H9 (cell line): Measurements from ENCODE around the gene KIAA0753. TPM values are rescaled to one million over a fixed set of nuclear protein-coding genes. Genes with fewer than 3 reads are reported as not detected.
A peak's percentile ranks its signal among the peaks of the same experiment; 100 is the strongest.

ENCODE experiments used
- DNase-seq: peaks from one replicate; pipeline ENCODE4 v3.0.0-alpha.2; 2017
- H2AFZ ChIP-seq: one replicate; pipeline ENCODE4 v1.6.1; 2013; ENCODE audit warnings: mild to moderate bottlenecking, low read length, control low read depth, moderate library complexity
- H2AK5ac ChIP-seq: 2 replicates; pipeline ENCODE4 v1.6.1; 2013; ENCODE audit warnings: low read length, control low read depth, mixed read lengths; ENCODE audit not compliant: insufficient read length
- H2BK120ac ChIP-seq: one replicate; pipeline ENCODE4 v1.6.1; 2013; ENCODE audit warnings: low read depth, mild to moderate bottlenecking, low read length, control low read depth, inconsistent platforms; ENCODE audit not compliant: poor library complexity, severe bottlenecking
- H2BK12ac ChIP-seq: 2 replicates; pipeline ENCODE4 v1.6.1; 2013; ENCODE audit warnings: low read length, control low read depth, mixed read lengths, low read depth; ENCODE audit not compliant: insufficient read length
- H2BK15ac ChIP-seq: 2 replicates; pipeline ENCODE4 v1.6.1; 2013; ENCODE audit warnings: low read depth, low read length, control low read depth
- H2BK20ac ChIP-seq: one replicate; pipeline ENCODE4 v1.6.1; 2013; ENCODE audit warnings: low read depth, mild to moderate bottlenecking, low read length, control low read depth, inconsistent platforms; ENCODE audit not compliant: poor library complexity, severe bottlenecking
- H2BK5ac ChIP-seq: 2 replicates; pipeline ENCODE4 v1.6.1; 2013; ENCODE audit warnings: low read length, control low read depth, mixed read lengths; ENCODE audit not compliant: insufficient read length
- H3K14ac ChIP-seq: 2 replicates; pipeline ENCODE4 v1.6.1; 2013; ENCODE audit warnings: low read length, control low read depth; ENCODE audit not compliant: insufficient read depth
- H3K18ac ChIP-seq: 2 replicates; pipeline ENCODE4 v1.6.1; 2013; ENCODE audit warnings: low read depth, mild to moderate bottlenecking, mixed read lengths, low read length, control low read depth; ENCODE audit not compliant: insufficient read length
- H3K23ac ChIP-seq: 2 replicates; pipeline ENCODE4 v1.6.1; 2013; ENCODE audit warnings: low read length, control low read depth, mixed read lengths, low read depth; ENCODE audit not compliant: insufficient read length
- H3K23me2 ChIP-seq: 2 replicates; pipeline ENCODE4 v1.6.1; 2013; ENCODE audit warnings: low read depth, mild to moderate bottlenecking, mixed read lengths, low read length, control low read depth; ENCODE audit not compliant: insufficient read length, poor library complexity, severe bottlenecking
- H3K27ac ChIP-seq: 2 replicates; pipeline ENCODE4 v1.5.1; 2013; ENCODE audit warnings: low read length, control low read depth, mixed read lengths, low read depth; ENCODE audit not compliant: insufficient read length
- H3K27me3 ChIP-seq: 2 replicates; pipeline ENCODE4 v1.6.1; 2013; ENCODE audit warnings: low read length, control low read depth, inconsistent platforms; ENCODE audit not compliant: insufficient read depth
- H3K4ac ChIP-seq: 2 replicates; pipeline ENCODE4 v1.6.1; 2013; ENCODE audit warnings: low read depth, mild to moderate bottlenecking, control low read depth, inconsistent platforms, low read length, moderate library complexity
- H3K4me1 ChIP-seq: 2 replicates; pipeline ENCODE4 v1.6.1; 2013; ENCODE audit warnings: low read length, control low read depth, inconsistent platforms; ENCODE audit not compliant: insufficient read depth
- H3K4me2 ChIP-seq: 2 replicates; pipeline ENCODE4 v1.6.1; 2013; ENCODE audit warnings: low read length, control low read depth, mixed read lengths; ENCODE audit not compliant: insufficient read length, insufficient read depth
- H3K56ac ChIP-seq: 2 replicates; pipeline ENCODE4 v1.6.1; 2013; ENCODE audit warnings: low read depth, mild to moderate bottlenecking, mixed read lengths, low read length, control low read depth; ENCODE audit not compliant: insufficient read length
- H3K79me1 ChIP-seq: 2 replicates; pipeline ENCODE4 v1.6.1; 2013; ENCODE audit warnings: low read depth, mild to moderate bottlenecking, moderate library complexity, low read length, control low read depth, inconsistent platforms; ENCODE audit not compliant: insufficient read depth, poor library complexity, severe bottlenecking
- H3K79me2 ChIP-seq: 2 replicates; pipeline ENCODE4 v1.6.1; 2013; ENCODE audit warnings: low read length, control low read depth, inconsistent platforms; ENCODE audit not compliant: insufficient read depth
- H3K9ac ChIP-seq: 2 replicates; pipeline ENCODE4 v1.6.1; 2013; ENCODE audit warnings: low read length, control low read depth, mixed read lengths; ENCODE audit not compliant: insufficient read length; ENCODE audit errors: extremely low read depth
- H3K9me3 ChIP-seq: one replicate; pipeline ENCODE4 v1.6.1; 2013; ENCODE audit warnings: low read depth, low read length, inconsistent platforms; ENCODE audit not compliant: control insufficient read depth
- H3T11ph ChIP-seq: one replicate; pipeline ENCODE4 v1.6.1; 2013; ENCODE audit warnings: mild to moderate bottlenecking, low read length, control low read depth, inconsistent platforms
- H4K20me1 ChIP-seq: one replicate; pipeline ENCODE4 v1.6.1; 2013; ENCODE audit not compliant: control insufficient read depth, insufficient read length, insufficient read depth
- H4K5ac ChIP-seq: 2 replicates; pipeline ENCODE4 v1.6.1; 2013; ENCODE audit warnings: low read depth, mild to moderate bottlenecking, mixed read lengths, low read length, control low read depth; ENCODE audit not compliant: insufficient read length
- H4K8ac ChIP-seq: replicated peaks from 2 replicates; pipeline ENCODE4 v1.6.1; 2013; ENCODE audit warnings: low read length, control low read depth, mixed read lengths, low read depth; ENCODE audit not compliant: insufficient read length
- H4K91ac ChIP-seq: 2 replicates; pipeline ENCODE4 v1.6.1; 2013; ENCODE audit warnings: low read depth, mild to moderate bottlenecking, moderate library complexity, mixed read lengths, low read length, control low read depth; ENCODE audit not compliant: insufficient read length
- H3K27ac Mint-ChIP-seq, 3 experiments: 2 replicates in 2 of 3; 3 replicates in 1 of 3; pipeline ENCODE4 v1.8.0; 2020 to 2021; ENCODE audit warnings: mixed read lengths in 3 of 3, mild to moderate bottlenecking in 1 of 3, moderate library complexity in 1 of 3
- H3K27me3 Mint-ChIP-seq: 2 replicates; pipeline ENCODE4 v1.8.0; 2021; ENCODE audit warnings: low read depth, mild to moderate bottlenecking, moderate library complexity, mixed read lengths
- H3K36me3 Mint-ChIP-seq, 3 experiments: 2 replicates in 2 of 3; 3 replicates in 1 of 3; pipeline ENCODE4 v1.8.0; 2020 to 2021; ENCODE audit warnings: low read depth in 3 of 3, mixed read lengths in 3 of 3; ENCODE audit not compliant: insufficient read depth in 1 of 3
- H3K4me1 Mint-ChIP-seq, 2 experiments: 2 replicates each; pipeline ENCODE4 v1.8.0; 2020; ENCODE audit warnings: mixed read lengths in 2 of 2
- H3K4me3 Mint-ChIP-seq, 2 experiments: 2 replicates in 1 of 2; 3 replicates in 1 of 2; pipeline ENCODE4 v1.8.0; 2020 to 2021; ENCODE audit warnings: mild to moderate bottlenecking in 2 of 2, mixed read lengths in 2 of 2, moderate library complexity in 1 of 2
- H3K9me3 Mint-ChIP-seq, 2 experiments: 2 replicates in 1 of 2; 3 replicates in 1 of 2; pipeline ENCODE4 v1.8.0; 2020; ENCODE audit warnings: mild to moderate bottlenecking in 2 of 2, mixed read lengths in 2 of 2, moderate library complexity in 1 of 2
- whole genome bisulfite sequencing: extraction: QIAGEN DNeasy Blood & Tissue Kit; methylation state at CpG from one replicate; pipeline ENCODE4 v1.1.7; 2013; ENCODE audit warnings: missing lambda C conversion rate, low lambda C conversion rate, mixed read lengths; ENCODE audit not compliant: insufficient read length; ENCODE audit errors: extremely low coverage; 5-methylcytosine and 5-hydroxymethylcytosine counted together
- total RNA-seq: library from RNA; stranded (reverse); gene quantifications from 2 replicates; pipeline ENCODE4 v1.2.1, GENCODE V29; 2021
- TF ChIP-seq, protein P1 (sequence below): fragments of 200-600 bp; sonication (generic); conservative IDR thresholded peaks from 3 replicates; pipeline ENCODE4 v1.8.0; 2021; ENCODE audit warnings: antibody characterized with exemption, mild to moderate bottlenecking

Gene KIAA0753
- total RNA-seq, 1 experiment from 2014 or later: 37.2 TPM

DNA sequence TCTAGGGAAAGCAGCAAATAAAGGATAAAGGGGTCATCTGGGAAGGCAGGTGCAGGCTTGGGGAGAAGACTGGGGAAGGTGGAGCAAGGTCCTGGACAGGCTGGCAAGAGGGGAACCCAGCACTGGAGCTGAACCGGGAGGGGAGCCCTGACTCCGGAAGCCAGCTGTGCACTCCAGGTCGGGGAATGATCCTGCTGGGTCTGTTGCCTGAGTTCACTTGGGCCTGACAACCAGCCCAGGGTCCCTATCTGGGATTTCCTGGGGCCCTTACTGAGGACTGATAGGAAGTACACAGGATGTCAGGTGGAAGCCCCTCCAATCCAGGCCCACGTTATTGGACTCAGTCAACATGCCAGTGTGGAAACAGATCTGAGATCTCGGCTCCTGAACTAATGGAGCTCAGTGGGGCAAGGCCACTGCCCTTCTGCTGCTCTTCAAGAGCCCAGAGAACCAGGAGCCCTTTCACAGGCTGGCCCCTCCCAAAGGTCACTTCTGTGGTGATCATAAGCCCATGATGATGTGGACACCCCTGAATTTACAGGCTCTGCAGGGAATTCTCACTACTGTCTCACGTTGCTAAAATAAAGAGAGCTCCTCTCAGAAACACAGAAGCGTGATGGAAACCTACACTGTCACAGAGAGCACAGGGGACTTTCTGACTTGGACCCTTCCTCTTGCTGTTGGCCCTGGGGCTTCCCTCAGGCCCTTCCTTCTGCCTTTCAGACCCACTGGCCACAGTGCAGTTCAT is 64.3 kb downstream of the KIAA0753 start:
- Histone ChIP-seq H3K14ac (no peak overlapping the region), H2BK15ac (no peak overlapping the region), H3K9me3 (no peaks in the 10 kb centered on the region), H4K91ac (no peak overlapping the region), H3K27ac (no peak overlapping the region), H2BK5ac (no peak overlapping the region), H3K79me2 (no peaks in the 10 kb centered on the region), H3K56ac (no peak overlapping the region), H3K79me1 (no peaks in the 10 kb centered on the region), H2BK120ac (no peak overlapping the region), H3K23me2 (peaks cover 4% of the 10 kb centered on the region), H3K18ac (no peak overlapping the region), H3K4ac (no peak overlapping the region), H2AK5ac (no peak overlapping the region), H4K20me1 (no peaks in the 10 kb centered on the region), H3K27me3 (no peaks in the 10 kb centered on the region), H4K5ac (no peak overlapping the region), H2BK20ac (no peak overlapping the region), H4K8ac (no peak overlapping the region), H3K23ac (no peak overlapping the region), H3T11ph (no peak overlapping the region), H3K9ac (no peak overlapping the region), H2BK12ac (no peak overlapping the region), H2AFZ (no peak overlapping the region), H3K4me1 (peaks cover 6% of the 10 kb centered on the region; the same call in 1 of the 2 replicates), H3K4me2 (no peak overlapping the region)
- no peaks in the 10 kb centered on the region for H3K9me3 Mint-ChIP-seq
- H3K27ac Mint-ChIP-seq: peak overlapping the region; percentile 24 to 84 (median 79); a peak in 5 of 7 replicates
- peaks cover 19 to 37% of the 10 kb centered on the region in 2 experiments for H3K4me1 Mint-ChIP-seq
- no peak overlapping the region for H3K4me3 Mint-ChIP-seq
- no peaks in the 10 kb centered on the region for H3K27me3 Mint-ChIP-seq
- TF ChIP-seq, protein P1, sequence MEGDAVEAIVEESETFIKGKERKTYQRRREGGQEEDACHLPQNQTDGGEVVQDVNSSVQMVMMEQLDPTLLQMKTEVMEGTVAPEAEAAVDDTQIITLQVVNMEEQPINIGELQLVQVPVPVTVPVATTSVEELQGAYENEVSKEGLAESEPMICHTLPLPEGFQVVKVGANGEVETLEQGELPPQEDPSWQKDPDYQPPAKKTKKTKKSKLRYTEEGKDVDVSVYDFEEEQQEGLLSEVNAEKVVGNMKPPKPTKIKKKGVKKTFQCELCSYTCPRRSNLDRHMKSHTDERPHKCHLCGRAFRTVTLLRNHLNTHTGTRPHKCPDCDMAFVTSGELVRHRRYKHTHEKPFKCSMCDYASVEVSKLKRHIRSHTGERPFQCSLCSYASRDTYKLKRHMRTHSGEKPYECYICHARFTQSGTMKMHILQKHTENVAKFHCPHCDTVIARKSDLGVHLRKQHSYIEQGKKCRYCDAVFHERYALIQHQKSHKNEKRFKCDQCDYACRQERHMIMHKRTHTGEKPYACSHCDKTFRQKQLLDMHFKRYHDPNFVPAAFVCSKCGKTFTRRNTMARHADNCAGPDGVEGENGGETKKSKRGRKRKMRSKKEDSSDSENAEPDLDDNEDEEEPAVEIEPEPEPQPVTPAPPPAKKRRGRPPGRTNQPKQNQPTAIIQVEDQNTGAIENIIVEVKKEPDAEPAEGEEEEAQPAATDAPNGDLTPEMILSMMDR: no peak
- peaks cover 10 to 44% (median 28%) of the 10 kb centered on the region in 3 experiments; a peak in 6 of 7 replicates for H3K36me3 Mint-ChIP-seq
- WGBS: no CpG with 5 or more reads among the region's 7 CpGs
- DNase-seq: no peak
